HCT116 (cell line): ENCODE results near the gene C1orf146. TPM values are rescaled to one million over a fixed set of nuclear protein-coding genes. Genes with fewer than 3 reads are reported as not detected.
A peak's percentile ranks its signal among the peaks of the same experiment; 100 is the strongest.

Source experiments
- ATAC-seq: fragments of 200-7000 bp; cut with Tn5 transposase; 2 replicates; pipeline ENCODE4 v1.9.1; 2020; ENCODE audit warnings: mild to moderate bottlenecking, moderate library complexity
- Bru-seq: library from RNA; stranded (reverse); fragments of 400-500 nt; gene quantifications from one replicate; lab custom pipeline; 2021; lab: Mats Ljungman, UMichigan
- BruChase-seq, 2 experiments: library from RNA; stranded (reverse); fragments of 400-500 nt; gene quantifications; one replicate each; lab custom pipeline; 2021; lab: Mats Ljungman, UMichigan
- BruUV-seq: library from RNA; stranded (reverse); fragments of 400-500 nt; replicated peaks from 2 replicates; lab custom pipeline; 2021; lab: Mats Ljungman, UMichigan
- CTCF ChIA-PET: fragments of 300-600 bp; sonication (Branson Sonifier 250); formaldehyde crosslinking; loops from one replicate; lab custom pipeline; 2021; ENCODE audit warnings: antibody characterized with exemption; lab: Charles Lee
- POLR2A ChIA-PET: fragments of 300-600, 350-600 bp; sonication (Branson Sonifier 250); formaldehyde crosslinking; loops from one replicate; lab custom pipeline; 2021; ENCODE audit warnings: antibody characterized with exemption; lab: Charles Lee
- RAD21 ChIA-PET, 2 experiments: fragments of 300-600 bp; sonication (Branson Sonifier 250); formaldehyde crosslinking; loops; one replicate each; lab custom pipeline; 2023; ENCODE audit warnings: low total read pairs in 2 of 2; ENCODE audit not compliant: uncharacterized antibody in 2 of 2, unreplicated experiment in 2 of 2, low non-redundant PET in 1 of 2; lab: Charles Lee
- DNase-seq: peaks from one replicate; pipeline ENCODE4 v3.0.0-alpha.2; 2010; ENCODE audit warnings: low read depth, low spot score
- H2AFZ ChIP-seq: fragments of 200-600 bp; shearing (Covaris generic), sonication (generic); 2 replicates; pipeline ENCODE4 v1.6.1; 2017; ENCODE audit warnings: low read depth, mixed run types, mixed read lengths, antibody characterized with exemption, low read length; ENCODE audit not compliant: poor library complexity, severe bottlenecking
- H3K27ac ChIP-seq: 2 replicates; pipeline ENCODE4 v1.5.1; 2012; ENCODE audit warnings: low read depth, low read length
- H3K27me3 ChIP-seq: fragments of 200-600 bp; sonication (generic); 2 replicates; pipeline ENCODE4 v1.6.1; 2016; ENCODE audit warnings: mixed run types, low read length, mixed read lengths; ENCODE audit not compliant: insufficient read depth
- H3K36me3 ChIP-seq, 2 experiments: fragments of 200-500 bp in 1 of 2; fragments of 200-600 bp in 1 of 2; sonication (Bioruptor generic) in 1 of 2; sonication (generic) in 1 of 2; 2 replicates each; pipeline versions ENCODE4 v1.5.1 to v1.6.1; 2014 to 2016; ENCODE audit warnings: low read length in 2 of 2, inconsistent platforms in 1 of 2, mixed read lengths in 1 of 2, mixed run types in 1 of 2; ENCODE audit not compliant: insufficient read depth in 2 of 2, control insufficient read depth in 1 of 2
- H3K4me1 ChIP-seq, 2 experiments: fragments of 200-600 bp in 1 of 2; sonication (generic) in 1 of 2; 2 replicates each; pipeline versions ENCODE4 v1.5.1 to v1.6.1; 2012 to 2017; ENCODE audit warnings: low read length in 2 of 2, inconsistent platforms in 1 of 2, mild to moderate bottlenecking in 1 of 2, mixed read lengths in 1 of 2, mixed run types in 1 of 2, moderate library complexity in 1 of 2; ENCODE audit not compliant: insufficient read depth in 2 of 2, control insufficient read depth in 1 of 2
- H3K4me2 ChIP-seq: fragments of 200-600 bp; sonication (generic); 2 replicates; pipeline ENCODE4 v1.6.1; 2017; ENCODE audit warnings: mixed run types, low read length, mixed read lengths
- H3K4me3 ChIP-seq, 2 experiments: fragments of 200-600 bp in 1 of 2; sonication (generic) in 1 of 2; replicated peaks in 1 of 2; 2 replicates each; pipeline ENCODE4 v1.5.1; 2011 to 2016; ENCODE audit warnings: low read length in 2 of 2, control low read depth in 1 of 2, low read depth in 1 of 2, mild to moderate bottlenecking in 1 of 2, mixed read lengths in 1 of 2, mixed run types in 1 of 2
- H3K79me2 ChIP-seq: fragments of 200-600 bp; sonication (generic); 2 replicates; pipeline ENCODE4 v1.6.1; 2017; ENCODE audit warnings: mild to moderate bottlenecking, mixed run types, low read length, moderate library complexity, mixed read lengths; ENCODE audit not compliant: insufficient read depth
- H3K9ac ChIP-seq: fragments of 200-600 bp; sonication (generic); 2 replicates; pipeline ENCODE4 v1.6.1; 2016; ENCODE audit warnings: low read length, mixed read lengths
- H3K9me2 ChIP-seq: fragments of 200-600 bp; sonication (generic), shearing (Covaris generic); 2 replicates; pipeline ENCODE4 v1.6.1; 2017; ENCODE audit warnings: mixed run types, mild to moderate bottlenecking, moderate library complexity; ENCODE audit not compliant: insufficient read depth
- H3K9me3 ChIP-seq, 2 experiments: fragments of 200-500 bp in 1 of 2; fragments of 200-600 bp in 1 of 2; sonication (Bioruptor generic) in 1 of 2; sonication (generic) in 1 of 2; 2 replicates each; pipeline ENCODE4 v1.6.1; 2014 to 2017; ENCODE audit warnings: low read length in 2 of 2, mixed read lengths in 2 of 2, inconsistent platforms in 1 of 2, low read depth in 1 of 2, mild to moderate bottlenecking in 1 of 2, mixed run types in 1 of 2, moderate library complexity in 1 of 2; ENCODE audit not compliant: control insufficient read depth in 1 of 2, insufficient read depth in 1 of 2
- H4K20me1 ChIP-seq: fragments of 200-600 bp; sonication (generic), shearing (Covaris generic); 2 replicates; pipeline ENCODE4 v1.6.1; 2017; ENCODE audit warnings: mixed run types, mild to moderate bottlenecking, moderate library complexity; ENCODE audit not compliant: insufficient read depth
- CEBPB ChIP-seq: IDR thresholded peaks from 2 replicates; pipeline ENCODE4 v1.6.1; 2012; ENCODE audit warnings: low read depth
- ELF1 ChIP-seq: IDR thresholded peaks from 2 replicates; pipeline ENCODE4 v1.6.1; 2012; ENCODE audit warnings: low read depth, borderline replicate concordance
- EZH2 ChIP-seq: fragments of 200-600 bp; sonication (generic); IDR thresholded peaks from 2 replicates; pipeline ENCODE4 v1.6.1; 2017; ENCODE audit warnings: antibody characterized with exemption, mixed run types
- JUND ChIP-seq: IDR thresholded peaks from 2 replicates; pipeline ENCODE4 v1.6.1; 2012
- POLR2A ChIP-seq: IDR thresholded peaks from 2 replicates; pipeline ENCODE4 v1.7.0; 2011; ENCODE audit warnings: borderline replicate concordance; ENCODE audit not compliant: insufficient read depth, insufficient read length; ENCODE audit errors: extremely low read depth
- SIN3A ChIP-seq: IDR thresholded peaks from 2 replicates; pipeline ENCODE4 v1.6.1; 2012; ENCODE audit warnings: low read depth
- TCF7L2 ChIP-seq: IDR thresholded peaks from 2 replicates; pipeline ENCODE4 v1.7.0; 2011; ENCODE audit warnings: borderline replicate concordance, inconsistent platforms; ENCODE audit not compliant: insufficient read depth, insufficient read length; ENCODE audit errors: extremely low read depth
- YY1 ChIP-seq: IDR thresholded peaks from 2 replicates; pipeline ENCODE4 v1.6.1; 2011; ENCODE audit warnings: low read length, low read depth, moderate library complexity, mild to moderate bottlenecking; ENCODE audit not compliant: insufficient replicate concordance; ENCODE audit errors: extremely low read depth
- ZNF274 ChIP-seq: fragments of 200-500 bp; sonication (Bioruptor generic); IDR thresholded peaks from 2 replicates; pipeline ENCODE4 v1.6.1; 2014; ENCODE audit warnings: mild to moderate bottlenecking, low read depth, low read length, inconsistent platforms
- intact Hi-C: fragments of 100-400 bp; cut with micrococcal nuclease; formaldehyde crosslinking; loops from 2 replicates; pipeline ENCODE4 v1.10.0; 2022
- long read RNA-seq: library from polyadenylated mRNA; unstranded; transcript quantifications from one replicate; pipeline ENCODE4 v2.0.0, GENCODE V29; 2021; ENCODE audit not compliant: unreplicated experiment
- polyA plus RNA-seq: library from polyadenylated mRNA; unstranded; fragments of >200 nt; gene quantifications from 2 replicates; pipeline ENCODE4 v1.2.1, GENCODE V29; 2012; ENCODE audit warnings: missing spikeins
- total RNA-seq: library from RNA; stranded (reverse); gene quantifications from one replicate; pipeline ENCODE4 v1.2.1, GENCODE V29; 2021; ENCODE audit not compliant: unreplicated experiment
- TF ChIP-seq, protein P1 (sequence below), 3 experiments: fragments of 200-600 bp in 1 of 3; sonication (generic) in 1 of 3; IDR thresholded peaks in 2 of 3; conservative IDR thresholded peaks in 1 of 3; 2 replicates each; pipeline ENCODE4 v1.5.1; 2012 to 2017; ENCODE audit warnings: low read depth in 2 of 3, low read length in 2 of 3, antibody characterized with exemption in 1 of 3, borderline replicate concordance in 1 of 3, control low read depth in 1 of 3, mild to moderate bottlenecking in 1 of 3, mixed read lengths in 1 of 3, mixed run types in 1 of 3, moderate library complexity in 1 of 3; ENCODE audit not compliant: insufficient read depth in 1 of 3
- TF ChIP-seq, protein P2 (sequence below): IDR thresholded peaks from 2 replicates; pipeline ENCODE4 v1.6.1; 2011; ENCODE audit warnings: mild to moderate bottlenecking, low read length, moderate library complexity; ENCODE audit not compliant: insufficient replicate concordance; ENCODE audit errors: extremely low read depth
- TF ChIP-seq, protein P3 (sequence below): IDR thresholded peaks from 2 replicates; pipeline ENCODE4 v1.6.1; 2012
- TF ChIP-seq, protein P4 (sequence below): IDR thresholded peaks from 2 replicates; pipeline ENCODE4 v1.6.1; 2012; ENCODE audit warnings: low read depth

The C1orf146 gene, protein sequence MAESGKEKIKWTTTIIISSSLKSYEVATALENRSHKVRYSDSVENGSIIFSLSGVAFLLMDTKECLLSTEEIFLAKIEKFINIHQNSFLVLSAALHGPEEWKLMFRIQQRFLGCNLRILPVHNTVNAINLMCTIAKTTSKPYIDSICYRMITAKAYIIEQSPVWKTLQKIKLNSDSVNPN
- total RNA-seq: not detected
- not detected in 2 replicates for polyA plus RNA-seq
- Bru-seq, nascent RNA: percentile 3 among the genes with signal in this experiment
- BruChase-seq, experiment 1, labeled RNA remaining after a 6-hour chase: percentile 4 among the genes with signal in this experiment
- percentile 6 among the genes with signal in this experiment for BruChase-seq, experiment 2, labeled RNA remaining after a 2-hour chase
- long read RNA-seq: 0 reads

DNA sequence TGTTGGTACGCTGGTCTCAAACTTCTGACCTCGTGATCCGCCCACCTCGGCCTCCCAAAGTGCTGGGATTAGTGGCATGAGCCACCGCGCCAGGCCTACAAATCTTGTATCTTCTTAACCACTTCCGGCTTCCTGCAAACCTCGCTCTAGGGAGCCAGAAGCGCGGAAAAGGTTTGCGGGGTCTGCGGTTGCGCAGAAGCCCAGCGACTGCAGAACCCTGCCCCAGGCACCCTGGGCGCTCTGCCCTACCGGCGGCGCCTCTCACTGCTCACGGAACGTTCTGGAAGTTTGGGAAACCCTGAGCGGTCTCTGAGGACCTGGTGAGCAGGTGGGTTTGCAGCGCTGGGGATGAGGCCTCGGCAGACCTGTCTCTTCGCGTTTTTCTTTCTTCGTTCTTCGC is at the start of gene C1orf146:
TSS of gene C1orf146 (plus strand) at position 195 of the 400 bp plus-strand sequence. CDS start 13,506 bp downstream, outside the sequence.
- Histone ChIP-seq H3K4me1 (no peaks in the 10 kb centered on the region), H3K9me3 (no peaks in the 10 kb centered on the region), H3K36me3 (no peaks in the 10 kb centered on the region), H3K9me2 (no peaks in the 10 kb centered on the region), H3K27me3 (no peaks in the 10 kb centered on the region), H4K20me1 (no peaks in the 10 kb centered on the region), H3K4me3 (no peak within 1 kb of the TSS), H2AFZ (no peak within 1 kb of the TSS), H3K4me2 (no peak within 1 kb of the TSS), H3K79me2 (no peaks in the 10 kb centered on the region), H3K9ac (no peak within 1 kb of the TSS), H3K27ac (no peak within 1 kb of the TSS)
- TF ChIP-seq CEBPB (no peak), TCF7L2 (no peak), ZNF274 (no peak), ELF1 (no peak), JUND (no peak), POLR2A (no peak), SIN3A (no peak), EZH2 (no peak), YY1 (no peak)
- TF ChIP-seq, protein P1, sequence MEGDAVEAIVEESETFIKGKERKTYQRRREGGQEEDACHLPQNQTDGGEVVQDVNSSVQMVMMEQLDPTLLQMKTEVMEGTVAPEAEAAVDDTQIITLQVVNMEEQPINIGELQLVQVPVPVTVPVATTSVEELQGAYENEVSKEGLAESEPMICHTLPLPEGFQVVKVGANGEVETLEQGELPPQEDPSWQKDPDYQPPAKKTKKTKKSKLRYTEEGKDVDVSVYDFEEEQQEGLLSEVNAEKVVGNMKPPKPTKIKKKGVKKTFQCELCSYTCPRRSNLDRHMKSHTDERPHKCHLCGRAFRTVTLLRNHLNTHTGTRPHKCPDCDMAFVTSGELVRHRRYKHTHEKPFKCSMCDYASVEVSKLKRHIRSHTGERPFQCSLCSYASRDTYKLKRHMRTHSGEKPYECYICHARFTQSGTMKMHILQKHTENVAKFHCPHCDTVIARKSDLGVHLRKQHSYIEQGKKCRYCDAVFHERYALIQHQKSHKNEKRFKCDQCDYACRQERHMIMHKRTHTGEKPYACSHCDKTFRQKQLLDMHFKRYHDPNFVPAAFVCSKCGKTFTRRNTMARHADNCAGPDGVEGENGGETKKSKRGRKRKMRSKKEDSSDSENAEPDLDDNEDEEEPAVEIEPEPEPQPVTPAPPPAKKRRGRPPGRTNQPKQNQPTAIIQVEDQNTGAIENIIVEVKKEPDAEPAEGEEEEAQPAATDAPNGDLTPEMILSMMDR (IDR thresholded peaks at IDR 0.05 in 2 of 3, conservative IDR thresholded peaks at IDR 0.05 in 1 of 3; ENCODE audit: borderline replicate concordance in 1 of 3, insufficient read depth in 1 of 3, low read depth in 2 of 3, low read length in 2 of 3): no peak
- TF ChIP-seq, protein P2, sequence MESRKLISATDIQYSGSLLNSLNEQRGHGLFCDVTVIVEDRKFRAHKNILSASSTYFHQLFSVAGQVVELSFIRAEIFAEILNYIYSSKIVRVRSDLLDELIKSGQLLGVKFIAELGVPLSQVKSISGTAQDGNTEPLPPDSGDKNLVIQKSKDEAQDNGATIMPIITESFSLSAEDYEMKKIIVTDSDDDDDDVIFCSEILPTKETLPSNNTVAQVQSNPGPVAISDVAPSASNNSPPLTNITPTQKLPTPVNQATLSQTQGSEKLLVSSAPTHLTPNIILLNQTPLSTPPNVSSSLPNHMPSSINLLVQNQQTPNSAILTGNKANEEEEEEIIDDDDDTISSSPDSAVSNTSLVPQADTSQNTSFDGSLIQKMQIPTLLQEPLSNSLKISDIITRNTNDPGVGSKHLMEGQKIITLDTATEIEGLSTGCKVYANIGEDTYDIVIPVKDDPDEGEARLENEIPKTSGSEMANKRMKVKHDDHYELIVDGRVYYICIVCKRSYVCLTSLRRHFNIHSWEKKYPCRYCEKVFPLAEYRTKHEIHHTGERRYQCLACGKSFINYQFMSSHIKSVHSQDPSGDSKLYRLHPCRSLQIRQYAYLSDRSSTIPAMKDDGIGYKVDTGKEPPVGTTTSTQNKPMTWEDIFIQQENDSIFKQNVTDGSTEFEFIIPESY: no peak
- TF ChIP-seq, protein P3, sequence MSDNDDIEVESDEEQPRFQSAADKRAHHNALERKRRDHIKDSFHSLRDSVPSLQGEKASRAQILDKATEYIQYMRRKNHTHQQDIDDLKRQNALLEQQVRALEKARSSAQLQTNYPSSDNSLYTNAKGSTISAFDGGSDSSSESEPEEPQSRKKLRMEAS: no peak
- TF ChIP-seq, protein P4, sequence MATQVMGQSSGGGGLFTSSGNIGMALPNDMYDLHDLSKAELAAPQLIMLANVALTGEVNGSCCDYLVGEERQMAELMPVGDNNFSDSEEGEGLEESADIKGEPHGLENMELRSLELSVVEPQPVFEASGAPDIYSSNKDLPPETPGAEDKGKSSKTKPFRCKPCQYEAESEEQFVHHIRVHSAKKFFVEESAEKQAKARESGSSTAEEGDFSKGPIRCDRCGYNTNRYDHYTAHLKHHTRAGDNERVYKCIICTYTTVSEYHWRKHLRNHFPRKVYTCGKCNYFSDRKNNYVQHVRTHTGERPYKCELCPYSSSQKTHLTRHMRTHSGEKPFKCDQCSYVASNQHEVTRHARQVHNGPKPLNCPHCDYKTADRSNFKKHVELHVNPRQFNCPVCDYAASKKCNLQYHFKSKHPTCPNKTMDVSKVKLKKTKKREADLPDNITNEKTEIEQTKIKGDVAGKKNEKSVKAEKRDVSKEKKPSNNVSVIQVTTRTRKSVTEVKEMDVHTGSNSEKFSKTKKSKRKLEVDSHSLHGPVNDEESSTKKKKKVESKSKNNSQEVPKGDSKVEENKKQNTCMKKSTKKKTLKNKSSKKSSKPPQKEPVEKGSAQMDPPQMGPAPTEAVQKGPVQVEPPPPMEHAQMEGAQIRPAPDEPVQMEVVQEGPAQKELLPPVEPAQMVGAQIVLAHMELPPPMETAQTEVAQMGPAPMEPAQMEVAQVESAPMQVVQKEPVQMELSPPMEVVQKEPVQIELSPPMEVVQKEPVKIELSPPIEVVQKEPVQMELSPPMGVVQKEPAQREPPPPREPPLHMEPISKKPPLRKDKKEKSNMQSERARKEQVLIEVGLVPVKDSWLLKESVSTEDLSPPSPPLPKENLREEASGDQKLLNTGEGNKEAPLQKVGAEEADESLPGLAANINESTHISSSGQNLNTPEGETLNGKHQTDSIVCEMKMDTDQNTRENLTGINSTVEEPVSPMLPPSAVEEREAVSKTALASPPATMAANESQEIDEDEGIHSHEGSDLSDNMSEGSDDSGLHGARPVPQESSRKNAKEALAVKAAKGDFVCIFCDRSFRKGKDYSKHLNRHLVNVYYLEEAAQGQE: no peak
- intact Hi-C loops: no loop called here
- ChIA-PET CTCF (no interaction called here), POLR2A (no interaction called here), RAD21 (no interaction called here)
- BruUV-seq: no TSS peak
- ATAC-seq (no peak), DNase-seq (no peak)
